ENCODE measurements around the gene PSAPL1.

GRCh38 chr4:7426525-7427171 is 8.1 kb downstream of the PSAPL1 start:
- no peak for TF ChIP-seq CTCF (IDR thresholded peaks at IDR 0.05; ENCODE audit: borderline replicate concordance, extremely low read depth, low read length, poor library complexity, severe bottlenecking)
- no peak for TF ChIP-seq EZH2 (IDR thresholded peaks at IDR 0.05; ENCODE audit: borderline replicate concordance, low read depth, low read length, severe bottlenecking)
